ENCODE results near the gene GPR31.

GPR31 gene

DNA sequence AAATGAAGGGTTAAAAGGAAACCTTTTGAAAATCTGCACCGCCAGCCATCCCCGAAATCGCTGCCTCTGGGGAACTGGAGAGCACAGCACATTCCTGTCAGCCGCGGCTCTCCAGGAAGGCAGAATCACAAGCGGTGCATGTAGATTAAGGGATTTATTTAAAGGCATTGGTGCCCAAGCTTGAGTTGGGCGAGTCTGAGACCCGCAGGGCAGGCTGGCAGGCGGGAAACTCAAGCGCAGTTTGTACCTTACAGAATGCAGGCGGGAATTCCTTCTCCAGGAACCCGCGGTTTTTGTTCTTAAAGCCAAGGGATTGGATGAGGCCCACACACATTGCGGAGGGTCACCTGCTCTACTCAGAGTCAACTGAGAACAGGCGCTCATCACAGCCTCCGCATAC lies 10.8 kb downstream of the GPR31 start:
- DNase-seq (ENCODE audit: low read depth) = no peak
- no peak for TF ChIP-seq MYC (IDR thresholded peaks at IDR 0.05; ENCODE audit: low read depth, low read length)
- no peak for TF ChIP-seq POLR2A (IDR thresholded peaks at IDR 0.05; ENCODE audit: extremely low read depth, insufficient read length)
- no peak for TF ChIP-seq MAX (IDR thresholded peaks at IDR 0.05; ENCODE audit: low read depth, low read length)
- TF ChIP-seq CTCF (IDR thresholded peaks at IDR 0.05; ENCODE audit: low read depth, low read length) = no peak

DNA sequence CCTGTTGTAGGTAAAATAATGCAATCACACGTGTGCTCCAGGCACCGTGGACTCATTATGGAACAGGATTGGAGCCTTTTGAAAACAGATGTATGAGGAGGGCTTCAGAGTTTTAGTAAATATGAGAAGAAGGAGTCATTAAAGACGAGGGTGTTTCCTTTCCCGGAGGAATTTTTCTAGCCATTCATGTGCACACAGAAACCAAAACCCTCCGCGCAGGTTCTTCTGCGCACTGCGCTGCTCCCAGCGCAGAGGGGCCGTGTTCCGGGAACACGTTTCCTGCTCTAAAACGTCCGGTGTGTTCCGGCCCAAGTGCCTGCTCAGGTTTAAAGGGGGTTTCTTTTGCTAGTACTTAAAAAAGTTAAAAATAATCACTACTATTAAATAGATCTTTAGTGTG lies 11.6 kb downstream of the GPR31 start:
- DNase-seq (ENCODE audit: low read depth) = no peak
- no peak for TF ChIP-seq MYC (IDR thresholded peaks at IDR 0.05; ENCODE audit: low read depth, low read length)
- no peak for TF ChIP-seq POLR2A (IDR thresholded peaks at IDR 0.05; ENCODE audit: extremely low read depth, insufficient read length)
- TF ChIP-seq CTCF (IDR thresholded peaks at IDR 0.05; ENCODE audit: low read depth, low read length) = no peak
- TF ChIP-seq MAX (IDR thresholded peaks at IDR 0.05; ENCODE audit: low read depth, low read length) = no peak
- no peak overlapping the region for H3K4me3 ChIP-seq (ENCODE audit: low read depth, low read length)

More for the DNA sequence above, 10.8 kb downstream of the GPR31 start:
- H3K4me3 ChIP-seq (ENCODE audit: low read depth, low read length) = no peak overlapping the region

GRCh38 chr6:167145461-167145860 lies 12.3 kb downstream of the GPR31 start:
- no peak overlapping the region for H3K4me3 ChIP-seq (ENCODE audit: low read depth, low read length)
- DNase-seq (ENCODE audit: low read depth) = no peak
- no peak for TF ChIP-seq CTCF (IDR thresholded peaks at IDR 0.05; ENCODE audit: low read depth, low read length)
- no peak for TF ChIP-seq MAX (IDR thresholded peaks at IDR 0.05; ENCODE audit: low read depth, low read length)
- TF ChIP-seq POLR2A (IDR thresholded peaks at IDR 0.05; ENCODE audit: extremely low read depth, insufficient read length) = no peak
- no peak for TF ChIP-seq MYC (IDR thresholded peaks at IDR 0.05; ENCODE audit: low read depth, low read length)

DNA sequence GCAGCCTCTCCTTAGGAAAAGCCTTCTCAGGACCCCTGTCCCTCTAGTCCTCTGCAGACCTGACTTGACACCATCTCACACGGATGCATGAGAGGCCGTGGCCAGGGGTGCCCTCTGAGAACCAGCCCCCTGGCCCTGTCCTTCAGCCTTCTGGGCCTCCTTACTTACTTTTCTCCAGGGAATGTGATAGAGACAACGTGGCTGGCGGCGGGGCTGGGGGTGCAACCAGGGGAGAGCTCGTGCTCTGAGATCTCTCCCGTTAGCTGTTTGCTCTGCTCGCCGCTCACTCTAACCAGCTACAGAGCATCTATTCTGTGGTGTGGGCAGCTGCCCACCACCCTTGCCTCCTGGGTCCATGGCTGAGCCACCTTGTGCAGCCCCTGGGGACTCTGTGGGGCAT lies 14.7 kb downstream of the GPR31 start:
- DNase-seq (ENCODE audit: low read depth) = no peak
- TF ChIP-seq MYC (IDR thresholded peaks at IDR 0.05; ENCODE audit: low read depth, low read length) (no peak), MAX (IDR thresholded peaks at IDR 0.05; ENCODE audit: low read depth, low read length) (no peak), CTCF (IDR thresholded peaks at IDR 0.05; ENCODE audit: low read depth, low read length) (no peak), POLR2A (IDR thresholded peaks at IDR 0.05; ENCODE audit: extremely low read depth, insufficient read length) (no peak)
- H3K4me3 ChIP-seq (ENCODE audit: low read depth, low read length) = no peak overlapping the region

DNA sequence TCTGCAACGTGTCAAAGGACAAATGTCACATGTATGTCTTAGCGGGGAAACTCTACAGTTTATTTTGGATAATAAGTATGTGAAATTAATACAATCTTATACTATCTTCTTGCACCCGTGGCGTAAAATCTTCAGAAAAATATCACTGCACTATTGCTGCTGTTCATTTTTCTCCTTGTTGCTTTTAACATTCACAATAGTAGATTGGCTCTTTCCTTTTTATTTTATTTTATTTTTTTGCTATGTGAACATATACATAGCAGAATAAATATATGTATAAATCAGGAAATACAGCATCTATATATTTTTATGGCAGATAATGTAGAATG lies 15.4 kb downstream of the GPR31 start:
- H3K4me3 ChIP-seq (ENCODE audit: low read depth, low read length) = no peak overlapping the region
- TF ChIP-seq MYC (IDR thresholded peaks at IDR 0.05; ENCODE audit: low read depth, low read length) (no peak), CTCF (IDR thresholded peaks at IDR 0.05; ENCODE audit: low read depth, low read length) (no peak), MAX (IDR thresholded peaks at IDR 0.05; ENCODE audit: low read depth, low read length) (peak; percentile 40; the same call in 1 of the 2 replicates), POLR2A (IDR thresholded peaks at IDR 0.05; ENCODE audit: extremely low read depth, insufficient read length) (no peak)
- DNase-seq (ENCODE audit: low read depth) = no peak

Data from NB4 (cell line).